ENCODE results near the gene SELENON.

GRCh38 chr1:25772164-25772563 lies 27.8 kb upstream of the SELENON start:
- TF ChIP-seq BHLHE40 (IDR thresholded peaks at IDR 0.05; ENCODE audit: borderline replicate concordance) (no peak), SP1 (IDR thresholded peaks at IDR 0.05) (no peak)
